ENCODE results near the gene PPIL1.

DNA sequence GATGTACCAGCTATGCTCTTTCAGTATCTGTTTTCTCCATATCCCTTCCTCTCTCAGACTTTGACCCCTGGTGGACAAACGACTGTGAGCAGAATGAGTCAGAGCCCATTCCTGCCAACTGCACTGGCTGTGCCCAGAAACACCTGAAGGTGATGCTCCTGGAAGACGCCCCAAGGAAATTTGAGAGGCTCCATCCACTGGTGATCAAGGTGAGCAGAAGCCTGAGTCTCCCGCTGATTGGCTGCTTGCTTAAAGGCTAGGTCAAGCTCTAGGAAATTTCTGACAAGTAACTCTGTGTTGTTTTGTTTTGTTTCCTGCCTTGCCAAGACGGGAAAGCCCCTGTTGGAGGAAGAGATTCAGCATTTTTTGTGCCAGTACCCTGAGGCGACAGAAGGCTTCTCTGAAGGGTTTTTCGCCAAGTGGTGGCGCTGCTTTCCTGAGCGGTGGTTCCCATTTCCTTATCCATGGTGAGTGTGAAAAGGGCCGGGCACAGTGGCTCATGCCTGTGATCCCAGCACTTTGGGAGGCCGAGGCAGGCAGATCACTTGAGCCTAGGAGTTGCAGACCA lies 39.7 kb upstream of the PPIL1 start:
- TF ChIP-seq, protein P1, sequence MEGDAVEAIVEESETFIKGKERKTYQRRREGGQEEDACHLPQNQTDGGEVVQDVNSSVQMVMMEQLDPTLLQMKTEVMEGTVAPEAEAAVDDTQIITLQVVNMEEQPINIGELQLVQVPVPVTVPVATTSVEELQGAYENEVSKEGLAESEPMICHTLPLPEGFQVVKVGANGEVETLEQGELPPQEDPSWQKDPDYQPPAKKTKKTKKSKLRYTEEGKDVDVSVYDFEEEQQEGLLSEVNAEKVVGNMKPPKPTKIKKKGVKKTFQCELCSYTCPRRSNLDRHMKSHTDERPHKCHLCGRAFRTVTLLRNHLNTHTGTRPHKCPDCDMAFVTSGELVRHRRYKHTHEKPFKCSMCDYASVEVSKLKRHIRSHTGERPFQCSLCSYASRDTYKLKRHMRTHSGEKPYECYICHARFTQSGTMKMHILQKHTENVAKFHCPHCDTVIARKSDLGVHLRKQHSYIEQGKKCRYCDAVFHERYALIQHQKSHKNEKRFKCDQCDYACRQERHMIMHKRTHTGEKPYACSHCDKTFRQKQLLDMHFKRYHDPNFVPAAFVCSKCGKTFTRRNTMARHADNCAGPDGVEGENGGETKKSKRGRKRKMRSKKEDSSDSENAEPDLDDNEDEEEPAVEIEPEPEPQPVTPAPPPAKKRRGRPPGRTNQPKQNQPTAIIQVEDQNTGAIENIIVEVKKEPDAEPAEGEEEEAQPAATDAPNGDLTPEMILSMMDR (conservative IDR thresholded peaks at IDR 0.05 in 1 of 2, IDR thresholded peaks at IDR 0.05 in 1 of 2; ENCODE audit: low read depth in 1 of 2, low read length in 2 of 2): peak; percentile 6 to 45
- no peak for TF ChIP-seq EZH2 (IDR thresholded peaks at IDR 0.05; ENCODE audit: low read length, missing control alignments)

All from fibroblast of lung (primary cell).